GM23338 (cell line): Measurements from ENCODE around the gene ASPRV1. TPM values are rescaled to one million over a fixed set of nuclear protein-coding genes. Genes with fewer than 3 reads are reported as not detected.

Source experiments
- ATAC-seq: fragments of 200-7000 bp; cut with Tn5 transposase; 3 replicates; pipeline ENCODE4 v1.9.1; 2020
- DNase-seq: peaks from one replicate; pipeline ENCODE4 v3.0.0-alpha.2; 2015; ENCODE audit warnings: low spot score
- H2AFZ ChIP-seq: fragments of 200-600 bp; sonication (generic); 2 replicates; pipeline ENCODE4 v1.8.0; 2016; ENCODE audit warnings: antibody characterized with exemption, mild to moderate bottlenecking, moderate library complexity
- H3F3A ChIP-seq: fragments of 200-600 bp; sonication (generic); replicated peaks from 2 replicates; pipeline ENCODE4 v1.8.0; 2017; ENCODE audit warnings: antibody characterized with exemption, mixed run types, low read depth
- H3K27ac ChIP-seq: fragments of 200-600 bp; sonication (generic); 2 replicates; pipeline ENCODE4 v1.6.1; 2016; ENCODE audit warnings: low read depth
- H3K27me3 ChIP-seq: fragments of 200-600 bp; sonication (generic); 2 replicates; pipeline ENCODE4 v1.8.0; 2016; ENCODE audit warnings: mild to moderate bottlenecking, mixed run types, moderate library complexity; ENCODE audit not compliant: insufficient read depth
- H3K36me3 ChIP-seq: fragments of 200-600 bp; sonication (generic); 2 replicates; pipeline ENCODE4 v1.8.0; 2016; ENCODE audit warnings: mild to moderate bottlenecking; ENCODE audit not compliant: insufficient read depth
- H3K4me1 ChIP-seq: fragments of 200-600 bp; sonication (generic); 2 replicates; pipeline ENCODE4 v1.8.0; 2016; ENCODE audit warnings: mild to moderate bottlenecking, moderate library complexity; ENCODE audit not compliant: insufficient read depth
- H3K4me2 ChIP-seq: fragments of 200-600 bp; sonication (generic); 2 replicates; pipeline ENCODE4 v1.7.1; 2017; ENCODE audit warnings: mixed run types
- H3K4me3 ChIP-seq: fragments of 200-600 bp; sonication (generic); 2 replicates; pipeline ENCODE4 v1.6.1; 2016; ENCODE audit warnings: mixed run types
- H3K79me2 ChIP-seq: fragments of 200-600 bp; sonication (generic); replicated peaks from 2 replicates; pipeline ENCODE4 v1.8.0; 2017; ENCODE audit warnings: mild to moderate bottlenecking; ENCODE audit not compliant: insufficient read depth
- H3K9me2 ChIP-seq: fragments of 200-600 bp; sonication (generic); 2 replicates; pipeline ENCODE4 v1.8.0; 2017; ENCODE audit not compliant: insufficient read depth
- H4K20me1 ChIP-seq: fragments of 200-600 bp; sonication (generic); replicated peaks from 2 replicates; pipeline ENCODE4 v1.8.0; 2017; ENCODE audit warnings: mild to moderate bottlenecking; ENCODE audit not compliant: insufficient read depth
- H3K27ac Mint-ChIP-seq: 2 replicates; pipeline ENCODE4 v1.8.0; 2020; ENCODE audit warnings: inconsistent platforms, mild to moderate bottlenecking, moderate library complexity, mixed read lengths
- H3K27me3 Mint-ChIP-seq: 3 replicates; pipeline ENCODE4 v1.8.0; 2022; ENCODE audit warnings: low read depth, mild to moderate bottlenecking, moderate library complexity, mixed read lengths, inconsistent platforms; ENCODE audit not compliant: insufficient read depth, poor library complexity
- H3K36me3 Mint-ChIP-seq: 3 replicates; pipeline ENCODE4 v1.8.0; 2021; ENCODE audit warnings: low read depth, mild to moderate bottlenecking, inconsistent platforms, moderate library complexity, mixed read lengths
- H3K4me1 Mint-ChIP-seq: 3 replicates; pipeline ENCODE4 v1.8.0; 2020; ENCODE audit warnings: mild to moderate bottlenecking, inconsistent platforms, mixed read lengths
- H3K4me3 Mint-ChIP-seq: 3 replicates; pipeline ENCODE4 v1.8.0; 2021; ENCODE audit warnings: moderate library complexity, mild to moderate bottlenecking, inconsistent platforms, mixed read lengths
- H3K9me3 Mint-ChIP-seq: 3 replicates; pipeline ENCODE4 v1.8.0; 2020; ENCODE audit warnings: moderate library complexity, mild to moderate bottlenecking, inconsistent platforms, mixed read lengths
- CREB1 ChIP-seq: fragments of 250-450 bp; sonication (Bioruptor Pico); IDR thresholded peaks from 2 replicates; pipeline ENCODE4 v1.5.0; 2020; ENCODE audit warnings: low read depth, mild to moderate bottlenecking, moderate library complexity
- EZH2 ChIP-seq: fragments of 200-600 bp; sonication (generic); IDR thresholded peaks from one replicate; pipeline ENCODE4 v1.8.0; 2017; ENCODE audit warnings: antibody characterized with exemption, mild to moderate bottlenecking, low read depth; ENCODE audit not compliant: unreplicated experiment
- EZH2phosphoT487 ChIP-seq: fragments of 200-600 bp; sonication (generic); IDR thresholded peaks from one replicate; pipeline ENCODE4 v1.8.1; 2018; ENCODE audit warnings: antibody characterized with exemption; ENCODE audit not compliant: unreplicated experiment
- JUNB ChIP-seq: IDR thresholded peaks from one replicate; pipeline ENCODE4 v1.6.1; 2016; ENCODE audit warnings: antibody characterized with exemption; ENCODE audit not compliant: unreplicated experiment
- NANOG ChIP-seq: IDR thresholded peaks from 2 replicates; pipeline ENCODE4 v1.6.1; 2016; ENCODE audit warnings: antibody characterized with exemption, borderline replicate concordance
- POLR2AphosphoS5 ChIP-seq: IDR thresholded peaks from 2 replicates; pipeline ENCODE4 v1.6.1; 2016; ENCODE audit warnings: antibody characterized with exemption, low read depth
- STAT1 ChIP-seq: IDR thresholded peaks from one replicate; pipeline ENCODE4 v1.6.1; 2016; ENCODE audit warnings: antibody characterized with exemption; ENCODE audit not compliant: unreplicated experiment
- ZNF114 ChIP-seq: fragments of 250-450 bp; sonication (Bioruptor Pico); IDR thresholded peaks from 2 replicates; pipeline ENCODE4 v1.5.0; 2020; ENCODE audit warnings: mild to moderate bottlenecking, moderate library complexity
- ZNF331 ChIP-seq: fragments of 250-450 bp; sonication (Bioruptor Pico); IDR thresholded peaks from 2 replicates; pipeline ENCODE4 v1.5.0; 2020; ENCODE audit warnings: low read depth, mild to moderate bottlenecking, moderate library complexity
- polyA plus RNA-seq: library from polyadenylated mRNA; unstranded; fragments of >200 nt; fragmentation: Nextera tagmentation; extraction: Ambion mirVana; gene quantifications from 2 replicates; pipeline ENCODE4 v1.2.1, GENCODE V29; 2016
- total RNA-seq: library from RNA; depleted of rRNA; stranded (reverse); fragments of >200 nt; shearing (Covaris generic); gene quantifications from 2 replicates; pipeline ENCODE4 v1.2.3, GENCODE V29; 2014
- TF ChIP-seq, protein P1 (sequence below), 2 experiments: fragments of 200-600 bp in 1 of 2; sonication (generic) in 1 of 2; conservative IDR thresholded peaks; 2 replicates each; pipeline versions ENCODE4 v1.5.1 to v1.6.1; 2016 to 2017; ENCODE audit warnings: antibody characterized with exemption in 2 of 2, low read depth in 2 of 2, mild to moderate bottlenecking in 2 of 2, moderate library complexity in 1 of 2
- TF ChIP-seq, protein P2 (sequence below): fragments of 250-450 bp; sonication (Bioruptor Pico); IDR thresholded peaks from 2 replicates; pipeline ENCODE4 v1.5.0; 2020; ENCODE audit warnings: mild to moderate bottlenecking, moderate library complexity
- TF ChIP-seq, protein P3 (sequence below): IDR thresholded peaks from one replicate; pipeline ENCODE4 v1.6.1; 2018; ENCODE audit warnings: antibody characterized with exemption; ENCODE audit not compliant: unreplicated experiment
- TF ChIP-seq, protein P4 (sequence below): IDR thresholded peaks from 2 replicates; pipeline ENCODE4 v1.6.1; 2016; ENCODE audit warnings: antibody characterized with exemption

The ASPRV1 gene
- total and polyA plus RNA-seq, 2 experiments from 2014 or later = 0.60 to 1.4 TPM

DNA sequence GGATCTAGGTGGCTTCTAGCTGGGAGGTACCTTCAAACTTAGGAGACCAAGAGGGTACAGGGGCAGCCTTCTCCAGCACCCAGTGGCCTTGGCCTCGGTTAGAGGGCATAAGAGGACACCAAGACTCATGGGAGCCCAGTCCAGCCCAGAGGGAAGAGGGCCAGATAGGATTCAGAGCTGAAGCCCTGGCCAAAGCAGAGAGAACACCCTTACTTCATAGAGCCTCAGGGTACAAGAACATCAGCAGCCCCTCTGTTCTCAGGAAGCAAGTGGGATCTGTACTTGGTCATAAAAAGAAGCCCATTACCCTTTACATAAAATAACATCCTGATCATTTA lies 45.0 kb upstream of the ASPRV1 start:
- Mint-ChIP-seq H3K27me3 (peaks cover 1% of the 10 kb centered on the region), H3K4me3 (no peak overlapping the region), H3K36me3 (no peaks in the 10 kb centered on the region), H3K4me1 (peaks cover 21% of the 10 kb centered on the region), H3K9me3 (no peaks in the 10 kb centered on the region), H3K27ac (no peak overlapping the region)
- no peaks in the 10 kb centered on the region for H3K79me2 ChIP-seq
- no peak for TF ChIP-seq JUNB
- TF ChIP-seq, protein P1, sequence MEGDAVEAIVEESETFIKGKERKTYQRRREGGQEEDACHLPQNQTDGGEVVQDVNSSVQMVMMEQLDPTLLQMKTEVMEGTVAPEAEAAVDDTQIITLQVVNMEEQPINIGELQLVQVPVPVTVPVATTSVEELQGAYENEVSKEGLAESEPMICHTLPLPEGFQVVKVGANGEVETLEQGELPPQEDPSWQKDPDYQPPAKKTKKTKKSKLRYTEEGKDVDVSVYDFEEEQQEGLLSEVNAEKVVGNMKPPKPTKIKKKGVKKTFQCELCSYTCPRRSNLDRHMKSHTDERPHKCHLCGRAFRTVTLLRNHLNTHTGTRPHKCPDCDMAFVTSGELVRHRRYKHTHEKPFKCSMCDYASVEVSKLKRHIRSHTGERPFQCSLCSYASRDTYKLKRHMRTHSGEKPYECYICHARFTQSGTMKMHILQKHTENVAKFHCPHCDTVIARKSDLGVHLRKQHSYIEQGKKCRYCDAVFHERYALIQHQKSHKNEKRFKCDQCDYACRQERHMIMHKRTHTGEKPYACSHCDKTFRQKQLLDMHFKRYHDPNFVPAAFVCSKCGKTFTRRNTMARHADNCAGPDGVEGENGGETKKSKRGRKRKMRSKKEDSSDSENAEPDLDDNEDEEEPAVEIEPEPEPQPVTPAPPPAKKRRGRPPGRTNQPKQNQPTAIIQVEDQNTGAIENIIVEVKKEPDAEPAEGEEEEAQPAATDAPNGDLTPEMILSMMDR (conservative IDR thresholded peaks at IDR 0.05; ENCODE audit: low read depth in 2 of 2) = no peak
- no peak for TF ChIP-seq NANOG
- TF ChIP-seq, protein P2, sequence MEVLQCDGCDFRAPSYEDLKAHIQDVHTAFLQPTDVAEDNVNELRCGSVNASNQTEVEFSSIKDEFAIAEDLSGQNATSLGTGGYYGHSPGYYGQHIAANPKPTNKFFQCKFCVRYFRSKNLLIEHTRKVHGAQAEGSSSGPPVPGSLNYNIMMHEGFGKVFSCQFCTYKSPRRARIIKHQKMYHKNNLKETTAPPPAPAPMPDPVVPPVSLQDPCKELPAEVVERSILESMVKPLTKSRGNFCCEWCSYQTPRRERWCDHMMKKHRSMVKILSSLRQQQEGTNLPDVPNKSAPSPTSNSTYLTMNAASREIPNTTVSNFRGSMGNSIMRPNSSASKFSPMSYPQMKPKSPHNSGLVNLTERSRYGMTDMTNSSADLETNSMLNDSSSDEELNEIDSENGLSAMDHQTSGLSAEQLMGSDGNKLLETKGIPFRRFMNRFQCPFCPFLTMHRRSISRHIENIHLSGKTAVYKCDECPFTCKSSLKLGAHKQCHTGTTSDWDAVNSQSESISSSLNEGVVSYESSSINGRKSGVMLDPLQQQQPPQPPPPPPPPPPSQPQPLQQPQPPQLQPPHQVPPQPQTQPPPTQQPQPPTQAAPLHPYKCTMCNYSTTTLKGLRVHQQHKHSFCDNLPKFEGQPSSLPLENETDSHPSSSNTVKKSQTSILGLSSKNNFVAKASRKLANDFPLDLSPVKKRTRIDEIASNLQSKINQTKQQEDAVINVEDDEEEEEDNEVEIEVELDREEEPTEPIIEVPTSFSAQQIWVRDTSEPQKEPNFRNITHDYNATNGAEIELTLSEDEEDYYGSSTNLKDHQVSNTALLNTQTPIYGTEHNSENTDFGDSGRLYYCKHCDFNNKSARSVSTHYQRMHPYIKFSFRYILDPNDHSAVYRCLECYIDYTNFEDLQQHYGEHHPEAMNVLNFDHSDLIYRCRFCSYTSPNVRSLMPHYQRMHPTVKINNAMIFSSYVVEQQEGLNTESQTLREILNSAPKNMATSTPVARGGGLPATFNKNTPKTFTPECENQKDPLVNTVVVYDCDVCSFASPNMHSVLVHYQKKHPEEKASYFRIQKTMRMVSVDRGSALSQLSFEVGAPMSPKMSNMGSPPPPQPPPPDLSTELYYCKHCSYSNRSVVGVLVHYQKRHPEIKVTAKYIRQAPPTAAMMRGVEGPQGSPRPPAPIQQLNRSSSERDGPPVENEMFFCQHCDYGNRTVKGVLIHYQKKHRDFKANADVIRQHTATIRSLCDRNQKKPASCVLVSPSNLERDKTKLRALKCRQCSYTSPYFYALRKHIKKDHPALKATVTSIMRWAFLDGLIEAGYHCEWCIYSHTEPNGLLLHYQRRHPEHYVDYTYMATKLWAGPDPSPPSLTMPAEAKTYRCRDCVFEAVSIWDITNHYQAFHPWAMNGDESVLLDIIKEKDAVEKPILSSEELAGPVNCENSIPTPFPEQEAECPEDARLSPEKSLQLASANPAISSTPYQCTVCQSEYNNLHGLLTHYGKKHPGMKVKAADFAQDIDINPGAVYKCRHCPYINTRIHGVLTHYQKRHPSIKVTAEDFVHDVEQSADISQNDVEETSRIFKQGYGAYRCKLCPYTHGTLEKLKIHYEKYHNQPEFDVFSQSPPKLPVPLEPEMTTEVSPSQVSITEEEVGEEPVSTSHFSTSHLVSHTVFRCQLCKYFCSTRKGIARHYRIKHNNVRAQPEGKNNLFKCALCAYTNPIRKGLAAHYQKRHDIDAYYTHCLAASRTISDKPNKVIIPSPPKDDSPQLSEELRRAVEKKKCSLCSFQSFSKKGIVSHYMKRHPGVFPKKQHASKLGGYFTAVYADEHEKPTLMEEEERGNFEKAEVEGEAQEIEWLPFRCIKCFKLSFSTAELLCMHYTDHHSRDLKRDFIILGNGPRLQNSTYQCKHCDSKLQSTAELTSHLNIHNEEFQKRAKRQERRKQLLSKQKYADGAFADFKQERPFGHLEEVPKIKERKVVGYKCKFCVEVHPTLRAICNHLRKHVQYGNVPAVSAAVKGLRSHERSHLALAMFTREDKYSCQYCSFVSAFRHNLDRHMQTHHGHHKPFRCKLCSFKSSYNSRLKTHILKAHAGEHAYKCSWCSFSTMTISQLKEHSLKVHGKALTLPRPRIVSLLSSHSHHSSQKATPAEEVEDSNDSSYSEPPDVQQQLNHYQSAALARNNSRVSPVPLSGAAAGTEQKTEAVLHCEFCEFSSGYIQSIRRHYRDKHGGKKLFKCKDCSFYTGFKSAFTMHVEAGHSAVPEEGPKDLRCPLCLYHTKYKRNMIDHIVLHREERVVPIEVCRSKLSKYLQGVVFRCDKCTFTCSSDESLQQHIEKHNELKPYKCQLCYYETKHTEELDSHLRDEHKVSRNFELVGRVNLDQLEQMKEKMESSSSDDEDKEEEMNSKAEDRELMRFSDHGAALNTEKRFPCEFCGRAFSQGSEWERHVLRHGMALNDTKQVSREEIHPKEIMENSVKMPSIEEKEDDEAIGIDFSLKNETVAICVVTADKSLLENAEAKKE (CRISPR knock-in tag) = no peak
- no peak for TF ChIP-seq EZH2
- TF ChIP-seq, protein P3, sequence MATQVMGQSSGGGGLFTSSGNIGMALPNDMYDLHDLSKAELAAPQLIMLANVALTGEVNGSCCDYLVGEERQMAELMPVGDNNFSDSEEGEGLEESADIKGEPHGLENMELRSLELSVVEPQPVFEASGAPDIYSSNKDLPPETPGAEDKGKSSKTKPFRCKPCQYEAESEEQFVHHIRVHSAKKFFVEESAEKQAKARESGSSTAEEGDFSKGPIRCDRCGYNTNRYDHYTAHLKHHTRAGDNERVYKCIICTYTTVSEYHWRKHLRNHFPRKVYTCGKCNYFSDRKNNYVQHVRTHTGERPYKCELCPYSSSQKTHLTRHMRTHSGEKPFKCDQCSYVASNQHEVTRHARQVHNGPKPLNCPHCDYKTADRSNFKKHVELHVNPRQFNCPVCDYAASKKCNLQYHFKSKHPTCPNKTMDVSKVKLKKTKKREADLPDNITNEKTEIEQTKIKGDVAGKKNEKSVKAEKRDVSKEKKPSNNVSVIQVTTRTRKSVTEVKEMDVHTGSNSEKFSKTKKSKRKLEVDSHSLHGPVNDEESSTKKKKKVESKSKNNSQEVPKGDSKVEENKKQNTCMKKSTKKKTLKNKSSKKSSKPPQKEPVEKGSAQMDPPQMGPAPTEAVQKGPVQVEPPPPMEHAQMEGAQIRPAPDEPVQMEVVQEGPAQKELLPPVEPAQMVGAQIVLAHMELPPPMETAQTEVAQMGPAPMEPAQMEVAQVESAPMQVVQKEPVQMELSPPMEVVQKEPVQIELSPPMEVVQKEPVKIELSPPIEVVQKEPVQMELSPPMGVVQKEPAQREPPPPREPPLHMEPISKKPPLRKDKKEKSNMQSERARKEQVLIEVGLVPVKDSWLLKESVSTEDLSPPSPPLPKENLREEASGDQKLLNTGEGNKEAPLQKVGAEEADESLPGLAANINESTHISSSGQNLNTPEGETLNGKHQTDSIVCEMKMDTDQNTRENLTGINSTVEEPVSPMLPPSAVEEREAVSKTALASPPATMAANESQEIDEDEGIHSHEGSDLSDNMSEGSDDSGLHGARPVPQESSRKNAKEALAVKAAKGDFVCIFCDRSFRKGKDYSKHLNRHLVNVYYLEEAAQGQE = no peak
- TF ChIP-seq ZNF114 = no peak
- no peak for TF ChIP-seq CREB1 (CRISPR knock-in tag)
- TF ChIP-seq, protein P4, sequence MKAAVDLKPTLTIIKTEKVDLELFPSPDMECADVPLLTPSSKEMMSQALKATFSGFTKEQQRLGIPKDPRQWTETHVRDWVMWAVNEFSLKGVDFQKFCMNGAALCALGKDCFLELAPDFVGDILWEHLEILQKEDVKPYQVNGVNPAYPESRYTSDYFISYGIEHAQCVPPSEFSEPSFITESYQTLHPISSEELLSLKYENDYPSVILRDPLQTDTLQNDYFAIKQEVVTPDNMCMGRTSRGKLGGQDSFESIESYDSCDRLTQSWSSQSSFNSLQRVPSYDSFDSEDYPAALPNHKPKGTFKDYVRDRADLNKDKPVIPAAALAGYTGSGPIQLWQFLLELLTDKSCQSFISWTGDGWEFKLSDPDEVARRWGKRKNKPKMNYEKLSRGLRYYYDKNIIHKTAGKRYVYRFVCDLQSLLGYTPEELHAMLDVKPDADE = no peak
- TF ChIP-seq POLR2AphosphoS5 = no peak
- TF ChIP-seq STAT1 = no peak
- no peak for TF ChIP-seq EZH2phosphoT487
- TF ChIP-seq ZNF331 (CRISPR knock-in tag) = no peak
- peak overlapping the region; percentile 78; the same call in 1 of the 2 replicates for H3K27ac ChIP-seq
- ATAC-seq (no peak), DNase-seq (no peak)
- H3K36me3 ChIP-seq = no peaks in the 10 kb centered on the region
- H3K4me1 ChIP-seq = peaks cover 18% of the 10 kb centered on the region
- H3K9me2 ChIP-seq = no peaks in the 10 kb centered on the region
- no peaks in the 10 kb centered on the region for H4K20me1 ChIP-seq
- H2AFZ ChIP-seq = peak overlapping the region; percentile 72; the same call in 1 of the 2 replicates
- H3F3A ChIP-seq = no peaks in the 10 kb centered on the region
- no peak overlapping the region for H3K4me2 ChIP-seq
- H3K27me3 ChIP-seq = no peaks in the 10 kb centered on the region
- H3K4me3 ChIP-seq = no peak overlapping the region
